Activated naive CD4-positive, alpha-beta T cell (primary cell): ENCODE data around the gene PSMD1.
"Not testable (repeated sequence)": the region's sequence is repeated elsewhere in the genome, so short reads cannot be mapped to it uniquely, and the experiment has no call there.

Source experiments
- DNase-seq, 4 experiments: peaks; one replicate each; lab custom pipeline; 2025; lab: John Stamatoyannopoulos, UW

Gene PSMD1

DNA sequence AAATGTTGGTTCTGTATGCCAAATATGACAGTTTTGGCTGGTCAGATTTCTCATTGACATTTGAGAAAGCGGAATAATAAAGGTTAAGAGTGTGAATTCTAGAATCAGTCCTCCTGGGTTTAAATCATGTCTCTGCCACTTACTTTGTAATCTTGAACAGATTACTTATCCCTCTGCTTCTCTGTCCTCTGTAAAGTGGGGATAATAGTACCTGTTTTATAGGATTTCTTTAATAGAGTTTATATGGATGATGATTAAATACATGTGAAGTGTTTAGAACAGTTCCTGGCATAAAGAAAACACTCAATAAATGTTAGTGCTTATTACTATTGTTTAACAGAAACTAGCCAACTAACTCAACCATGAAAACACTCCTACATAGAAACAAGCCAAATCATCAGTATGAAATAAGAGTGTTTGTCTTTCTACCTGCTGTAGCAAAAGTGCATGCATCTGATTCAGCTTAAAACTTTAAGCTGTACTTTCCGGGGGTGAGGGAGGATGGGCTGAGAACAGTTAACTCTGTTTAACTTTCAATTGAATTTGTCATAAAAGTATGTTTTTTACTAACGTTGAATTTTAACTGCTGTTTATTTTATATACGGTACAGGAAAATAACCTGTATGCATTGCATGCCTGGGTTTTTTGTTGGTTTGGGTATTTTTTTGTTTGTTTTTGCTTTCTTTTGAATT, 61.4 kb downstream of the PSMD1 start:
- DNase-seq = no peak

- DNase-seq = no peak
Observed at GRCh38 chr2:231118614-231118942, 61.9 kb downstream of the PSMD1 start.

- DNase-seq = no peak
Observed at GRCh38 chr2:231123362-231123898, 66.8 kb downstream of the PSMD1 start.

DNA sequence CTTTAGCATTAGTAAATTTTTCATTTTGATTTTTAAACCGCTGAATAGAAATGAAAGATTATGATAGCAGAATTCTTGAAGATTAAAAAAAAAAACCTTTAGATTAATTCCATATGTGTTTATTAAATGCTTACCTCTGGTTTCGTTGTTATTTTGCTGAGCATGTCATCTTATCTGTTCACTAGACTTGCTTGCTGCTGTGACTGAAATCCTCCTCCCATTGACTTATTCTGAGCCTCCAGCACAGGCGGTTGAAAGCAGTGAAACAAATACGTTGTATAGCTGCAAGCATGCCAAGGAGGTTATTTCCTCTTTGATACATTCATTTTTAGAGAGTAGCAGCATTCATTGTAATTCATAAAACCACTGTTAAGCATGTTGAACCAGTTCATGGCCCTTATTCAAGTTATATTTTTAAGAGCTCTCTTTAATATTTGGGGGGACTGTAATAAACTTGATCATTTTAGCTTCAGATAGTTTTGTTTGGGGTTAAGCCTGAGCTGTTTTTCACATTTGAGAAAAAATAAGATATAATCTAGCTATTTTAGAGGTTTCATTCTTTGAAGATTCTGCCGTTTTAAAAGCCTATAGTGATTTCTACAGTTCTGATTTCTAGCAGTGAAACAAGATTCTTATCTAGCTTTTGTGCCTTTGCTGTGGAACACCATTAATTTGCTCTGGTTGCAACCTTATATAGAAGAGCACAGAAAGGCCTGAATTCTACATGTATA, 68.3 kb downstream of the PSMD1 start, which contains the start of gene HTR2B:
Gene HTR2B (minus strand): TSS at position 205 of the 731 bp plus-strand sequence. CDS start 1,278 bp downstream, outside the sequence.
- no peak for DNase-seq

DNA sequence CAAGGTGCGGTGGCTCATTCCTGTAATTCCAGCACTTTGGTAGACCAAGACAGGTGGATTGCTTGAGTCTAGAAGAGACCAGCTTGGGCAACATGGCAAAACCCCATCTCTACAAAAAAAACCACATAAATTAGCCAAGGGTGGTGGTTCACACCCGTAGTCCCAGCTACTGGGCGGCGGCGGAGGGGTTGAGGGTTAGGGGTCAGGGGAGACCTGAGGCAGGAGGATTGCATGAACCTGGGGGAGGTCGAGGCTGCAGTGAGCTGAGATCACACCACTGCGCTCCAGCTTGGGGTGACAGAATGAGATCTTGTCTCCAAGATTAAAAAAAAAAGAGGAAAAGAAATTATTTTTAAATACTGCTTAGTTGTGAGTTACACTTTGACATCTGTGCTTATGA, 69.5 kb downstream of the PSMD1 start:
- no peak for DNase-seq

DNA sequence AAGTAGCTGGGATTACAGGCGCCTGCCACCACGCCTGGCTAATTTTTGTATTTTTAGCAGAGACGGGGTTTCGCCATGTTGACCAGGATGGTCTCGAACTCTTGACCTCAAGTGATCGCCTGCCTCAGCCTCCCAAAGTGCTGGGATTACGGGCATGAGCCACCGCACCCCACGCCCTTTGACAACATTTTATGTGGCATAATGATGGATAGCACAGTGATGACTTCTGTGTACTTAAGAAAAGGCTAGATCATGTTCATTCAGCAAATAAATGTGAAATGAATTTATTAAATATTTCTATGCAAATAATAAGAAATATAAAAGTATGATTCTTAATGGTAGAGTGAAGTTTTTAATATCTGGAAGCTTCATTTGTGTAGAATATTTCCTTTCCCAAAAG, 70.8 kb downstream of the PSMD1 start:
- DNase-seq = no peak

- no peak for DNase-seq
Observed at GRCh38 chr2:231127936-231128335, 71.3 kb downstream of the PSMD1 start.

DNA sequence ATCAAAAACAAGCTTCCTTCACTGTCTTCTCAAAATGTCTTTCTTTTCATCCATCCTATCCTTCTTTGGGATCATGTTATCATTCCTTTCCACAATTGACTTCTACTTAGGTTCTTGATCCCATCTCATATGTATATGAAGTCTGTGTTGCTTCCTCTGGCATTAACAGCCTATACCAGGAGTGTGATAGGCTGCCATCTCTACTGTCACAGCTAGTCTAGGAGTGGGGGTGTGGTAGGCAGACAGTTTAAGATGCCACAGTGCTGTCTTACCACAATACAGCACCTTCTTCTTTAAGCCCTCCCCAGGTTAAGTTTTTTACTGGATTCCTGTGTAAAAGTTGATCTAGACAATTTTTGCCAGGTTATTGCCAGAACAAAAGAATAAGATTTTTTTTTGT, 71.9 kb downstream of the PSMD1 start:
- no peak for DNase-seq

DNA sequence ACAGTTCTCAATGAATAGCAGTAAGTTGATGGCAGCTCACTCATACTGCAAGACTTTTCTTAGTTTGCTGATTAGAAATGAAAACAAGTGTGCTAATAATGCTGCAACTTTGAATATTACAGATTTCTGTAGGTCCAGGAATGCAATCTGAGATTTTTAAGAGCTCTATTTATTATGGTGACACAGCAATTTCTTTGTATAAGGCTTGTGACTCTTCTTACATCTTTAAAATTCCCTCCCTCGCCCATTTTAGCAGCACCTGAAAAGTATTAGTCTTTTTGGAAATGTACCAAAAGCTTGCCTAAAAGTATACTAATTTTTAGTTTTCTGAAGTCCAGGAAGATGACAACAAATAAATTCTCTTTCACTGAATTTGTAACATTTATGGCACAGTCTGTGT, 72.5 kb downstream of the PSMD1 start:
- DNase-seq = no peak

DNA sequence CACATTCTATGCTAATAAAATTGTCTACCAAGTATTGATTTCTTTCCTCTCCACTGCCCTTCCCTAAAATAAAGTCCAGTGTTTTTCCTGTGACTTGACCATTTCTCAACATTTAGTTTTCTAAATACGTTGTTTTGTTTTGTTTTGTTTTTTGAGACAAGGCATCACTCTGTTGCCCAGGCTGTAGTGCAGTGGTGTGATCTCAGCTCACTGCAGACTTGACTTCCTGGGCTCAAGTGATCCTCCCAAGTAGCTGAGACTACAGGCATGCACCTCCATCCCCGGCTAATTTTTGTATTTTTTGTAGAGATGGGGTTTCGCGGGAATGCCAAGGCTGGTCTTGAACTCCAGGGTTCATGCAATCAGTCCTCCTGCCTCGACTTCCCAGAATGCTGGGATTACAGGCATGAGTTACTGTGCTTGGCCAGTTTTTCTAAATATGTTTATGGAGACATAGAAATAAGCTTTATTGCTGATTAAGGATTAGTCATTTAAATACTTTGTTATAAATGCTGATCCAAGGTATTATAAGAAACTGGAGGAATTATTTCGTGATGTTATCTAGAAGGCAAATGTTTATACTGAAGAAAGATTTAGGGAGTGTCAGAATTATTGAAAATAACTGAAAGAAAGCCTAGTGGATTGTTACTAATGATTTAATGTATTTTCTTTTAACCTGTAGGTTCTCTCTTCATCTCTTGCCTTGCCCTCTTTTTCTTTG, 73.8 kb downstream of the PSMD1 start:
- no peak for DNase-seq

- DNase-seq = no peak
Observed at GRCh38 chr2:231132129-231132528, 75.5 kb downstream of the PSMD1 start.

- DNase-seq = no peak
Observed at GRCh38 chr2:231133365-231134099, 76.9 kb downstream of the PSMD1 start.

DNA sequence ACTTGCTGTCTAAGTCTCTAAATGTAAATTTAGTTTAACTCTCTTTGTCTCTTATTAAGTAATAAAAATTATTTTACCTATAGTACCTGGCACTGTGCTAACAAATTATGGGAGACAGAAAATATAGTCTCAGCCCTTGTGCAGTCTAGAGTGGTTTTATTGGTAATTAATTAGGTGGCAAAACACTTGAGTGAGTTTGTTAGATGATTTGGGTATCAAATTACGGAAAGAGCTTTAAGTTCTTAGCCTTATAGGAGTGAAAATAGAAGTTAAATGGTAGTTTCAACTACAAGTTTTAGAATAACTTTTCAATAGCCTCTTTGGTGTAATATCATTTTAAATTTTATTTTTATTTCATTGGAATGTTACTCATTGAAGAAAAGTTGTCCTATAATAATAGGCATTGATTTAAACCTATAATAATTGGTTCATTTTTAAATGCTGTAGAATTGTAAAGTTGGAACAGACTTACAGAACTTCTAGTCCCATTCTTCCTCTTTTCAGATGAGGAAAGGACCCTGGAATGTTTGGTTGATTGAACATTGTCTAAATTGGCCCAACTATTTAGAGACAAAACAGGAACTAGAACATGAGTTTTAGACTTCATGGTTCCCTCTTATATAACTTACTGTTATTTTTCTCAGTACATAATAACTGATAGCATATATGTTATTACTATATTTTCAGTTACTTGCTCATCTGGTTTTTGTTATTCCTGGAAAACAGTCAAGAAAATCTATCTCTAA, 78.4 kb downstream of the PSMD1 start:
- DNase-seq = no peak

GRCh38 chr2:231138699-231139098, 82.0 kb downstream of the PSMD1 start:
- no peak for DNase-seq

GRCh38 chr2:231139796-231140195, 83.1 kb downstream of the PSMD1 start:
- DNase-seq = no peak

DNA sequence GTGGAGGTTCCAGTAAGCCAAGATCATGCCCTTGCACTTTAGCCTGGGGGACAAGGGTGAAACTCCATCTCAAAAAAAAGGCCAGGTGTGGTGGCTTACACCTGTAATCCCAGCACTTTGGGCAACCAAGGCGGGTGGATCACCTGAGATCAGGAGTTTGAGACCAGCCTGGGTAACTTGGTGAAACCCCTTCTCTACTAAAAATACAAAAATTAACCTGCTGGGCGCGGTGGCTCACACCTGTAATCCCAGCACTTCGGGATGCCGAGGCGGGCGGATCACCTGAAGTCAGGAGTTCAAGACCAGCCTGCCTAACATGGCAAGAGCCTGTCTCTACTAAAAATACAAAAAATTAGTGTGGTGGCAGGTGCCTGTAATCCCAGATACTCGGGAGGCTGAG, 84.1 kb downstream of the PSMD1 start:
- not testable (repeated sequence) for DNase-seq

- no peak for DNase-seq
Observed at GRCh38 chr2:231144896-231145295, 88.2 kb downstream of the PSMD1 start.

DNA sequence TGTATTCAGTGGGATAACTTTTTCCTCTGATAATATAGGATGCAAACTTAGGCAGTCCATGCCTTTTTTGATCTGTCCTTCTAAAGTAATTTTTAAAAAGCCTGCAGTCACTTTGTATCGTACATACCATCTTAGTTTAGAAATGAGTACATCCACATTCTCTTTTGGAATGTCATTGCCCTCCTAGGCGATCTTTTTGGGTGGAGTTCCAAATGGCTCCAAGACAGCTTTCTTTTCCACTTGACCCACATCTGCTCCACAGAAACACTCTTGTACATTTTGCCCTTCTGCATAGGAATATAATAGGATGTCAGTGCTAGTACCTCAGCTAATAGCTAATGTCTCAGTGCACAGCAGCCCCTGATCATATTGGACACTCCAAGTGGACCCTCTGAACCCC, 90.0 kb downstream of the PSMD1 start:
- no peak for DNase-seq

- DNase-seq = no peak
Observed at GRCh38 chr2:231152800-231153557, 96.3 kb downstream of the PSMD1 start.

DNA sequence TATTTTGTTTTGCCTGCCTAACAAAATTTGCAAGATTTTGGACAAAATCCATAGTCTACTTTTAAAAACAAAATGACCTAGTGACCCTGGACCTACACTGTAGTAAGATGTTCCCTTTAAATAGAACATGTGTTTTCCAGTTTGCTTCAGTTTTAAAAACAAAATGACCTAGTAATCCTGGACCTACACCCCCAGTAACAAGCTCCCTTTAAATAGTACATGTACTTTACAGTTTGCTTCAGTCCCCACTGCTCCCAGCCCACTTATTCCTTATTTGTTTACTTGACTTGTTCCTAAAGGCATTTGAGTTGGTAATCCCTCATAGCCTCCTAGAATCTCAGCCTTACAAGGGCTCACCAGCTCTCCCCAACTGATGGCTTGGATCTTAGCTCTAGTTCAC, 102.6 kb downstream of the PSMD1 start:
- no peak for DNase-seq

DNA sequence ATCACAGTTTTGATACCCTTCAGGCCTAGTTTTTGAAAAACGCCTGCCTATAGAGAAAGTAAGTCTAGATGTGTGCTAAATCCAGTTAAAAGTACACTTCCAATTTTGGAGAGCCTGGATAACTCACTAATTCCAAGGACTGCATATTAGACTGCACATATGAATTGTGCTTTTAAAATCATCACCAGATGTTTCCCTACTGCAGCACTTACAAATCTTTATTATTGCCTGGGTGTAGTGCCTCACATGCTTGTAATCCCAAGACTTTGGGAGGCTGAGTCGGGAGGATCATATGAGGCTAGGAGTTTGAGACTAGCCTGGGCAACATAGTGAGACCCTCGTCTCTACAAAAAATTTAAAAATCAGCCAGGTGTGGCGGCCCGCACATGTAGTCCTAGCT, 104.0 kb downstream of the PSMD1 start:
- no peak for DNase-seq
